Middle frontal gyrus (tissue), 1 donor: ENCODE measurements around the gene EP400.

Experiments
- DNase-seq: peaks from one replicate; pipeline ENCODE4 v3.0.0-alpha.2; 2015; ENCODE audit warnings: low spot score; ENCODE audit errors: extremely low spot score

The EP400 gene

GRCh38 chr12:131927110-131928079 lies 22.3 kb upstream of the EP400 start:
- no peak for DNase-seq

DNA sequence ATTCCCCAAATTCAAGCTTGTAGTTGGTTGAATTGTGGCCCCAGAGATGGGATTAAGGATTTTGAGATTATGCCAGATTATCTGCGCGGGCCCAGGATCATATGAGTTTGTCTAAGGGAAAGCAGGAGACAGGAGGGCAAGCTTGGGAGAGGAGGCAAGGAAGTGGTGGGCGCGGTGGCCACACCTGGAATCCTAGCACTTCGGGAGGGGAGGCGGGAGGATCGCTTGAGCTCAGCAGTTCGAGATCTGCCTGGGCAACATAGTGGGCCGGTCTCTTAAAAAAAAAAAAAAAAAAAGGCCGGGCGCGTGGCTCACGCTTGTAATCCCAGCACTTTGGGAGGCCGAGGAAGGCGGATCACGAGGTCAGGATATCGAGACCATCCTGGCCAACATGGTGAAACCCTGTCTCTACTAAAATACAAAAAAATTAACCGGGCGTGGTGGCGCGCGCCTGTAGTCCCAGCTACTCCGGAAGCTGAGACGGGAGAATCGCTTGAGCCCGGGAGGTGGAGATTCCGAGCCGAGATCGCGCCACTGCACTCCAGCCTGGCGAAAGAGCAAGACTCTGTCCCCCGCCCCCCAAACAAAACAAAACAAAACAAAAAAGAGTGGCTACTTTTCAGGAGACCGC lies 21.5 kb upstream of the EP400 start:
- no peak for DNase-seq

DNA sequence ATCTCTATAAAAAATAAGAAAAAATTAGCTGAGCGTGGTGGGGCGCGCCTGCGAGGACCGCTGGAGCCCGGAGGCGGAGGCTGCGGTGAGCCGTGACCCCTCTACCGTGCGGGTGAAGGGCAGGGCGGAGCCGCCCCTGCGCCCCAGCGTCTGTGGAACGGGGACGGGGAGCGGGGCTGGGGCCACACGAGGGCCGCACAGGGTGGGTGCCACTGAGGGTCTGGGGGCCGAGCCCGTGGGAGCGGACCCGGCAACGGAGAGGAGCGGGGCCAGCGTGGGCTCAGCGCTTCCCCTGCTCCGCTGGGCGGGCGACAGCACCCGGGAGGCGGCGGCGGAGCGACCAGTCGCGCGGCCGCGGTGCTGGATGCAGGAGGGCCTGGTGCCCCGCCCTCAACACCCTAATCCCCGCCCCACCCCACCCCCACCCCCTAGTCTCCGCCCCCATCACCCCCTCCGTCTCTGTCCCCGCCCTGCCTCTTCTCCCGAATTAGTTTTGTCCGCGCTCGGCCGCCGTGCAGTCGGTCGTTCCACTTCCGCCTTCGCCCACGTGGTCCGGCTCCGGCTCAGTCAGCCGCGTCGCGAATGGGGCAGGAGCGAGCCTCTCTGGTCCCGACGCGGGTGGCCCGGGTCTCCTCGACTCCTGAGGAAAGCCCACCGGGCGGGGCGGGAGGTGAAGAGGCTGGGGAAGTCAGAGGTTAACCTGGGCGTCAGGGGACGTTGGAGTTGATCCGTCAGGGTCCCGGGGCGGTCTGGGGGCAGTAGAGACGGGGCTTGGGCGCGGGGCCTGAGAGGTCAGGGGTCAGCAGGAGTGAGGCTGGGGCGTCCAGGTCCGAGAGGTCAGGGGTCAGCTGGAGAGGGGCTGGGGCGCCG lies 20.8 kb upstream of the EP400 start, which contains the start of gene PUS1:
PUS1 (plus strand) TSS at position 566 of the 870 bp plus-strand sequence. CDS start 447 bp downstream, outside the sequence.
- peak; percentile 90 for DNase-seq

- no peak for DNase-seq
These were observed 19.9 kb upstream of the EP400 start for GRCh38 chr12:131929581-131930456.

GRCh38 chr12:131930510-131930909 lies 19.2 kb upstream of the EP400 start:
- DNase-seq = no peak

DNA sequence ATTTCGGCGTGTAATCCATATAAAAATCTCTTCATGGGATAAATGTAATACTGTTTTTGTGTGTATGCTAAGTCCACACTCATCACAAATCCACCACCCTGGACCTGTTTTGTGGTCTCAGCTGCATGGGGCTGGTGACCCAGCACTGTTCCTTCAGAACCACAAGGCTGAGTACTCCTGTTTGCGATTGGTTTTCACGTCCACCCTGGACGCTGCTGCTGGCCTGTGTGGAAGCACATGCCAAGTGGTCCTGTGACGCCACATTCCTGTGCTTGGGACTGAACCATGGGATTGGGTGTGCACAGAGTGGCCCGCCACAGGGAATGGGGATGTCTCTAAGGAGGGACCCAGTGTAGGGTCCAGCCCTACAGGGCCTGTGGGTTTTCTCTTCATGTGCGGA lies 16.4 kb upstream of the EP400 start:
- no peak for DNase-seq

GRCh38 chr12:131934535-131934934 lies 15.2 kb upstream of the EP400 start:
- DNase-seq = no peak

DNA sequence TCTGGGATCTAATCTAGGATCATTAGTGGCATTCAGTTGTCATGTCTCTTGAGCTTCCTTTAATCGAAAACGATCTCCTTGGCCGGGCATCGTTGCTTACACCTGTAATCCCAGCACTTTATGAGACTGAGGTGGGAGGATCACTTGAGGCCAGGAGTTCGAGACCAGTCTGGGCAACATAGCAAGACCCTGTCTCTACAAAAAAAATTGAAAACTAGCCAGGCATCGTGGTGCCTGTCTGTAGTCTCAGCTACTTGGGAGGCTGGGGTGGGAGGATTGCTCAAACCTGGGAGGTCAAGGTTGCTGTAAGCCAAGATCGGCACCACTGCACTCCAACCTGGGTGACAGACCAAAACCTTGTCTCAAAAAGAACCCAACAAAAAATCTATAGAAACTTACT lies 11.7 kb upstream of the EP400 start:
- no peak for DNase-seq

DNA sequence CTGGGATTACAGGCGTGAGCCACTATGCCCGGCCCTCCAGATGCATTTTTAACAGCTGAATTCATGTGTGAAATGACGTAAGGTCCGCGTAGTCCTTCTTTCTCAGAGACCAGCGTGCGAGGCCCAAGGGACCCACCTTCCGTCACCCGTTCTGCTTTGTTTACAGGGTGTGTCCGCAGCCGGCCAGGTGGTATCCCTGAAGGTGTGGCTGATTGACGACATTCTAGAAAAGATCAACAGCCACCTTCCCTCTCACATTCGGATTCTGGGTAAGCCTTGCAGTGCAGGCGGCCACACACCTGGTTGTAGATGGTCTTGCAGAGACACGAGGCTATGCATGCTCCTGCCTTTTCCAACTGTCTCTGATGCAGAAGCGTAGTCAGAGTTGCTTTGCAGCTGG lies 10.7 kb upstream of the EP400 start:
- no peak for DNase-seq

DNA sequence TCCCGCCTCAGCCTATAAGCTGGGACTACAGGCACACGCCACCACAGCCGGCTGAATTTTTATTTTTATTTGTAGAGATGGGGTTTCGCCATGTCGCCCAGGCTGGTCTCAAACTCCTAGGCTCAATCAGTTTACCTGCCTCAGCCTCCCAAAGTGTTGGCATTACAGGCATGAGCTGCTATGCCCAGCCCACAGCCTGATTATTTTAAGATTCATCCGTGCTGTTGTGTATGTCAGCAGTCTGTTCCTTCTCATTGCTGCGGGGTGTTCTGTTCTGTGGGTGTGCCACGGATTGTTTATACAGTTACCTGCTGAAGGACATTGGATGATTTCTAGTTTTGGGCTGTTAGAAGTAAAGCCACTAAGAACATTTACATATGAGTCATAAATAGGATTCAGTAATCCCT lies 9.6 kb upstream of the EP400 start:
- no peak for DNase-seq

GRCh38 chr12:131941116-131941986 lies 8.4 kb upstream of the EP400 start:
- DNase-seq = no peak

DNA sequence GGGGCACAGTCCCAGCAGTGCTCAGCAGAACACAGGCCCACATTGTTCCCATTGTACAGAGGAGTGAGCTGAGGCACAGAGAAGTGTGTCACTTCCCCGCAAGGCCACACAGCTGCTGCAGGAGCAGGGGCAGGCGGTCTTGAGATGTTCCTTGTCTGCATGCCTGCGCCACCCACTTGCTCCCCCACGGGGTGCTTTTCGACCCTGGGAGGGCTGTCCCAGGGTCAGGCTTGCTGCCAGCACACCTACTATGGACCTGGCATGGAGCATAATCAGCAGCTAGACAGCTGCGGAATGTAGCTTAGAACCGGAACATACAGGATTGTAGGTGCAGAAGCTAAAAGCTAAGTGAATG lies 7.8 kb upstream of the EP400 start:
- DNase-seq = no peak

DNA sequence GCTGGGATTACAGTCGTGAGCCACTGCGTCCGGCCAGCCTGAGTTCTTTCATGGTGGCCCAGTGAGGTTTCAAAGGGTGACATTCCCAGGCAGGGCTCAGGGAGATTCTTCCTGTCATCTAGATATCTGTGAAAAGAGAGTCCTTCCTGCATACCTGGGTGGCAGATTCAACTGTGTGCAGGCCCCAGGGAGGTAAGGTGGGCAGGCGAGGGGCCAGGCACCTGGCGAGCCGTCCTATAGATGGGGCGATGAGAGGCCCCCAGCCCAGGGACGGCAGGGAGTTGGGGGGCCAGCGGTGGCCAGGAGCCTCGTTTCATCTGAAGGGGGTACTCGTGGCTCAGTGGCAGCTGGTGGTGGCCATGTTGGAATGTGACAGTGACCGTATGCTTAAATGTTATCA lies 7.1 kb upstream of the EP400 start:
- DNase-seq = no peak

GRCh38 chr12:131943389-131943788 lies 6.4 kb upstream of the EP400 start:
- DNase-seq = no peak

DNA sequence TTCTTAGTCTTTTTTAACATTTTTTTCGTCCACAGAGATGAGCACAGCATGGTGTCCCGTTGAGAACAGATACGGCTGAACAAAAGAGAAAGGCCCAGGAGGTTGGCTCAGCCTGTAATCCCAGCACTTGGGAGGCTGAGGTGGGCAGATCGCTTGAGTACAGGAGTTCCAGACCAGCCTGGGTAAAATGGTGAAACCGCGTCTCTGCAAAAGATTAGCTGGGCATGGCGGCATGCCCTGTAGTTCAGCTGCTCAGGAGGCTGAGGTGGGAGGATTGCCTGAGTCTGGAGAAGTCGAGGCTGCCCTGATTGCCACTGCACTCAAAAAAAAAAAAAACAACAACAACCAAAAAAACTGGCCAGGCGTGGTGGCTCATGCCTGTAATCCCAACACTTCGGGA lies 5.9 kb upstream of the EP400 start:
- no peak for DNase-seq

- no peak for DNase-seq
These were observed 5.0 kb upstream of the EP400 start for GRCh38 chr12:131944601-131945251.

GRCh38 chr12:131946757-131947156 lies 3.0 kb upstream of the EP400 start:
- no peak for DNase-seq

DNA sequence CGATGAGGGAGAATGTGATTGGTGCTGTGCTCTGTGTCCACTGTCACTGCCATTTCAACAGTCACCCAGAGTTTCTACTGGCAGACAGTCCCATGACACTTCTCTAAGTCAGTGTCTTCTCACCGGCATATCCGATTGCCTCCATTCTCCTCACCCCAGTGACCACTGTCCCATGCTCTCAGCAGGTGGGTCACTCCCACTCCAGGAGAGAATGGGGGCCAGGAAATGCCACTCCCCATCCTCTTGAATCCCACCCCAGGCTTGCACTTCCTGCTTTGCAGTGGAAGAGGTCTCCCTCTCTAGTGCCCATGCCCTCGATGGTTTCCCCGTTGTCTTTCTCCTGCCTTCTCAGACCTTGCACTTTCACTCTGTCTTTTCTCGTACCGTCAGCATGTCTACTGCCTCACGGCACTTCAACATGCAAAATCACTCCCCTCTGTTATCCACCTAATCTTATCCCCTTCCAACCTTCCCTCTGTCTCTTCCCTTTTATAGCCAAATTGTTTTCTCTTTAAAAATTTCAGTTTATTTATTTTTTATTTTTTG lies 2.2 kb upstream of the EP400 start:
- DNase-seq = no peak

- DNase-seq = no peak
These were observed 1.5 kb upstream of the EP400 start for GRCh38 chr12:131948166-131948712.
